CD14-positive monocyte (primary cell): Measurements from ENCODE around the gene CRYBG1. TPM values are rescaled to one million over a fixed set of nuclear protein-coding genes. Genes with fewer than 3 reads are reported as not detected.

Experiments
- DNase-seq, 3 donors: peaks; one replicate each; pipeline ENCODE4 v3.0.0-alpha.2; 2011 to 2022
- H2AFZ ChIP-seq: 2 replicates; pipeline ENCODE4 v1.6.0; 2012; ENCODE audit warnings: mild to moderate bottlenecking, low read depth, low read length, inconsistent platforms; ENCODE audit not compliant: insufficient read depth, poor library complexity, severe bottlenecking
- H3K27ac ChIP-seq, 2 donors: 1 replicate in 1 of 2; 2 replicates in 1 of 2; pipeline ENCODE4 v1.5.1; 2012 to 2013; ENCODE audit warnings: low read length in 2 of 2, control low read depth in 1 of 2, inconsistent platforms in 1 of 2, low read depth in 1 of 2, mild to moderate bottlenecking in 1 of 2
- H3K27me3 ChIP-seq, 2 donors: one replicate each; pipeline versions ENCODE4 v1.6.0 to v1.6.1; 2011 to 2013; ENCODE audit warnings: low read length in 2 of 2; ENCODE audit not compliant: control insufficient read depth in 2 of 2, insufficient read depth in 2 of 2
- H3K36me3 ChIP-seq, 2 donors: replicated peaks in 1 of 2; 1 replicate in 1 of 2; 2 replicates in 1 of 2; pipeline versions ENCODE4 v1.5.1 to v1.6.1; 2012 to 2013; ENCODE audit warnings: low read length in 2 of 2, control low read depth in 1 of 2, inconsistent platforms in 1 of 2, mild to moderate bottlenecking in 1 of 2; ENCODE audit not compliant: insufficient read depth in 2 of 2, control insufficient read depth in 1 of 2
- H3K4me1 ChIP-seq, 2 donors: 1 replicate in 1 of 2; 2 replicates in 1 of 2; pipeline versions ENCODE4 v1.5.1 to v1.6.1; 2012 to 2013; ENCODE audit warnings: low read length in 2 of 2, control low read depth in 1 of 2, inconsistent platforms in 1 of 2, mild to moderate bottlenecking in 1 of 2, moderate library complexity in 1 of 2; ENCODE audit not compliant: insufficient read depth in 2 of 2, control insufficient read depth in 1 of 2
- H3K4me2 ChIP-seq: replicated peaks from 2 replicates; pipeline ENCODE3; 2012; ENCODE audit warnings: low read length, moderate library complexity, mild to moderate bottlenecking; ENCODE audit not compliant: poor library complexity, severe bottlenecking; ENCODE audit errors: extremely low read depth
- H3K4me3 ChIP-seq, 3 experiments: fragments of 200-600 bp in 1 of 3; sonication (generic) in 1 of 3; replicated peaks in 1 of 3; 1 replicate in 2 of 3; 2 replicates in 1 of 3; pipeline ENCODE4 v1.5.1; 2011 to 2013; ENCODE audit warnings: low read length in 3 of 3, mild to moderate bottlenecking in 3 of 3, control low read depth in 2 of 3, low read depth in 2 of 3, inconsistent platforms in 1 of 3, moderate library complexity in 1 of 3
- H3K79me2 ChIP-seq: 2 replicates; pipeline ENCODE4 v1.6.0; 2012; ENCODE audit warnings: mild to moderate bottlenecking, control low read depth, inconsistent platforms, low read length, moderate library complexity; ENCODE audit not compliant: insufficient read depth
- H3K9ac ChIP-seq: 2 replicates; pipeline ENCODE4 v1.6.0; 2017; ENCODE audit warnings: low read length, mild to moderate bottlenecking; ENCODE audit not compliant: insufficient read depth, poor library complexity, severe bottlenecking
- H3K9me3 ChIP-seq, 2 donors: replicated peaks in 1 of 2; 1 replicate in 1 of 2; 2 replicates in 1 of 2; pipeline versions ENCODE4 v1.5.1 to v1.6.1; 2012 to 2013; ENCODE audit warnings: low read length in 2 of 2, control low read depth in 1 of 2; ENCODE audit not compliant: control insufficient read depth in 1 of 2, insufficient read depth in 1 of 2
- H4K20me1 ChIP-seq: 2 replicates; pipeline ENCODE4 v1.6.0; 2012; ENCODE audit warnings: mild to moderate bottlenecking, low read length, control low read depth, moderate library complexity; ENCODE audit not compliant: insufficient read depth
- H3K27ac Mint-ChIP-seq, 7 donors: one replicate each; pipeline ENCODE4 v1.8.0; 2020; ENCODE audit warnings: mild to moderate bottlenecking in 7 of 7, mixed read lengths in 7 of 7, moderate library complexity in 6 of 7, inconsistent platforms in 2 of 7
- H3K27me3 Mint-ChIP-seq, 3 donors: one replicate each; pipeline ENCODE4 v1.8.0; 2021 to 2022; ENCODE audit warnings: low read depth in 3 of 3, mild to moderate bottlenecking in 3 of 3, mixed read lengths in 3 of 3, moderate library complexity in 3 of 3, inconsistent platforms in 1 of 3
- H3K36me3 Mint-ChIP-seq, 2 donors: one replicate each; pipeline ENCODE4 v1.8.0; 2020; ENCODE audit warnings: mixed read lengths in 2 of 2, inconsistent platforms in 1 of 2, mild to moderate bottlenecking in 1 of 2
- H3K4me1 Mint-ChIP-seq: one replicate; pipeline ENCODE4 v1.8.0; 2020; ENCODE audit warnings: mild to moderate bottlenecking, mixed read lengths
- H3K4me3 Mint-ChIP-seq, 2 donors: one replicate each; pipeline ENCODE4 v1.8.0; 2020; ENCODE audit warnings: mild to moderate bottlenecking in 2 of 2, mixed read lengths in 2 of 2, moderate library complexity in 1 of 2
- H3K9me3 Mint-ChIP-seq, 7 donors: one replicate each; pipeline ENCODE4 v1.8.0; 2020 to 2022; ENCODE audit warnings: mixed read lengths in 7 of 7, mild to moderate bottlenecking in 6 of 7, moderate library complexity in 6 of 7, inconsistent platforms in 2 of 7
- WGBS: methylation state at CpG from one replicate; pipeline ENCODE4 v1.1.5; 2013; ENCODE audit warnings: missing lambda C conversion rate; ENCODE audit not compliant: insufficient coverage; 5-methylcytosine and 5-hydroxymethylcytosine counted together
- intact Hi-C, 2 donors: fragments of 100-400 bp; cut with micrococcal nuclease; formaldehyde crosslinking; loops; one replicate each; pipeline versions ENCODE4 v1.15.0 to v1.15.1; 2023
- polyA plus RNA-seq, 3 donors: library from polyadenylated mRNA; depleted of rRNA in 1 of 3; unstranded in 2 of 3; stranded (reverse) in 1 of 3; fragments of 300-500 nt in 2 of 3; fragments of >200 nt in 1 of 3; fragmentation: Illumina TruSeq in 2 of 3; gene quantifications; 1 replicate in 2 of 3; 2 replicates in 1 of 3; pipeline ENCODE4 v1.2.3, GENCODE V29; 2012 to 2021
- TF ChIP-seq, protein P1 (sequence below): fragments of 200-600 bp; IDR thresholded peaks from one replicate; pipeline ENCODE4 v1.8.0; 2022; ENCODE audit warnings: antibody characterized with exemption, mild to moderate bottlenecking

Gene CRYBG1
- polyA plus RNA-seq, 3 donors: 7.9 to 11.9 (median 11.1) TPM

DNA sequence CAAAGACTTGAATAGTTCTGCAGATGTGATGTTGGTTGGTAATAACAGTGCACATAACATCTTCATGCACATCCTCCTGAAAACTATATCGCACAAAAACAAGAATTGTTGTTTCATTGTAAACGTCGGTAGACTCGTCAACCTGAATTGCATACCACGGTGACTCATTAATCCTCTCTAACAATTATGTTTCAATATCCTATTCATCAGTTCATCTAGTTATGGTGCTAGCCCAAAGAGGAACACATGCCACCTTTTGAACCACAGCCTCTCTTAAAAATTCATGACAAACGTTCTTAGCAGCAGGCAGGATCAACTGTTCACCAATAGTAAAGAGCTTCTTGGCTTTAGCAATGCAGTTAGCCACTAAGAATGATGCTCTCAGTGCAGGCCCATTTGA is 25.0 kb downstream of the CRYBG1 start:
- WGBS: 83% methylated on average over 6 of the region's 6 CpGs
- no peaks in the 10 kb centered on the region for H3K36me3 Mint-ChIP-seq
- no peaks in the 10 kb centered on the region for H3K27me3 ChIP-seq
- no peak overlapping the region for H3K4me2 ChIP-seq
- no peak for DNase-seq
- H3K27ac ChIP-seq: no peak overlapping the region
- peaks cover 0 to 3% of the 10 kb centered on the region in 2 donors for H3K4me1 ChIP-seq
- TF ChIP-seq, protein P1, sequence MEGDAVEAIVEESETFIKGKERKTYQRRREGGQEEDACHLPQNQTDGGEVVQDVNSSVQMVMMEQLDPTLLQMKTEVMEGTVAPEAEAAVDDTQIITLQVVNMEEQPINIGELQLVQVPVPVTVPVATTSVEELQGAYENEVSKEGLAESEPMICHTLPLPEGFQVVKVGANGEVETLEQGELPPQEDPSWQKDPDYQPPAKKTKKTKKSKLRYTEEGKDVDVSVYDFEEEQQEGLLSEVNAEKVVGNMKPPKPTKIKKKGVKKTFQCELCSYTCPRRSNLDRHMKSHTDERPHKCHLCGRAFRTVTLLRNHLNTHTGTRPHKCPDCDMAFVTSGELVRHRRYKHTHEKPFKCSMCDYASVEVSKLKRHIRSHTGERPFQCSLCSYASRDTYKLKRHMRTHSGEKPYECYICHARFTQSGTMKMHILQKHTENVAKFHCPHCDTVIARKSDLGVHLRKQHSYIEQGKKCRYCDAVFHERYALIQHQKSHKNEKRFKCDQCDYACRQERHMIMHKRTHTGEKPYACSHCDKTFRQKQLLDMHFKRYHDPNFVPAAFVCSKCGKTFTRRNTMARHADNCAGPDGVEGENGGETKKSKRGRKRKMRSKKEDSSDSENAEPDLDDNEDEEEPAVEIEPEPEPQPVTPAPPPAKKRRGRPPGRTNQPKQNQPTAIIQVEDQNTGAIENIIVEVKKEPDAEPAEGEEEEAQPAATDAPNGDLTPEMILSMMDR: no peak
- H3K9me3 Mint-ChIP-seq: no peaks in the 10 kb centered on the region
- no peaks in the 10 kb centered on the region for H3K79me2 ChIP-seq
- intact Hi-C loops: no loop called here
- no peak overlapping the region for H3K27ac Mint-ChIP-seq
- no peak overlapping the region for H2AFZ ChIP-seq
- peaks cover 0 to 5% (median 0%) of the 10 kb centered on the region in 3 donors for H3K27me3 Mint-ChIP-seq
- no peaks in the 10 kb centered on the region for H3K36me3 ChIP-seq
- no peak overlapping the region for H3K9ac ChIP-seq
- no peak overlapping the region for H3K4me3 Mint-ChIP-seq
- H3K4me3 ChIP-seq: no peak overlapping the region
- no peaks in the 10 kb centered on the region for H3K9me3 ChIP-seq
- H4K20me1 ChIP-seq: no peaks in the 10 kb centered on the region
- peaks cover 7% of the 10 kb centered on the region for H3K4me1 Mint-ChIP-seq

DNA sequence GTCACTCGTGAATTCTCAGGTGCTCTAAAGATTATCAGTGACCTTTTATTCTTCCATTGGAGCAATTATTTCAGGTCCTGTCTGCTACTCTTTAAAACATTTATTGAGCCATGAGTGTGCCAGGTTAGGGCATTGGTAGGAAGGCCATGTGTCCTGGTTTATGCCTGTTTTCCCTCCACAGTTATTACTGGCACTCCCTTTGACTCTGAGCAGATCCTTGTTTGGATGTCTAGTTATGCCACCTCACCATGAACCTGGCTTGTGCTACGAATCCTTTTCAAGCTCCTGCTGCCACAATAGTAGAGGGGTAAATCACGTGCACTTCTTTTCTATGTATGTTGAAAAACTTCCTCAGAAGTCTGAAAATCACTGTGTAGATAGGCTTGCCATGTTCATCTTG is 27.4 kb downstream of the CRYBG1 start:
- Histone ChIP-seq H3K9me3 (no peaks in the 10 kb centered on the region), H3K79me2 (no peaks in the 10 kb centered on the region), H3K27me3 (no peaks in the 10 kb centered on the region), H3K9ac (no peak overlapping the region), H3K27ac (no peak overlapping the region), H3K36me3 (no peaks in the 10 kb centered on the region), H2AFZ (no peak overlapping the region), H4K20me1 (no peaks in the 10 kb centered on the region), H3K4me3 (no peak overlapping the region), H3K4me2 (no peak overlapping the region), H3K4me1 (peaks cover 0 to 3% of the 10 kb centered on the region in 2 donors)
- Mint-ChIP-seq H3K36me3 (no peaks in the 10 kb centered on the region), H3K27ac (no peak overlapping the region), H3K4me3 (no peak overlapping the region), H3K27me3 (peaks cover 3 to 8% (median 3%) of the 10 kb centered on the region in 3 donors), H3K4me1 (peaks cover 7% of the 10 kb centered on the region), H3K9me3 (no peaks in the 10 kb centered on the region)
- TF ChIP-seq, protein P1: no peak
- 100% methylated on average over 1 of the region's 3 CpGs for WGBS
- intact Hi-C loops: no loop called here
- DNase-seq: no peak
